ENCODE results near the gene S100PBP.

- TF ChIP-seq CTCF (IDR thresholded peaks at IDR 0.05) (no peak), POLR2A (IDR thresholded peaks at IDR 0.05) (no peak)
Measured at GRCh38 chr1:32855861-32856617, 38.6 kb downstream of the S100PBP start.
